ENCODE measurements around the gene C2CD3. TPM values are rescaled to one million over a fixed set of nuclear protein-coding genes. Genes with fewer than 3 reads are reported as not detected.

C2CD3 gene
- polyA plus RNA-seq, 1 experiment: 10.3 TPM

DNA sequence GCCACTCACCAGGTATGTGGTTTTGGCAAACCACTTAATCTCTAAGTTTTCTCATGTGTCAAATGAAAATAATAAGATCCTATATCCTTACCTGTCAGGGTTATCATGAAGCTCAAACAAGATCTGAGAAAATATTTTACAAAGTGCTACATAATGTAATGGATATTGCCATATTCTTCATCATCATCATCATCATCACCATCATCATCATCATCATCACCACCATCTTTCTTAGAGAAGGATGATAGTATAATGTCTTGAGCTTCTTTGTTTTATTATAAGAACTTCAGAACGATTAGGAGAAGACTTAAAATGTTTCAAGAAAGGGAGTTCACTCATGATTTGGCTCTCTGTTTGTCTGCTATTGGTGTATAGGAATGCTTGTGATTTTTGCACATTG, 89.4 kb downstream of the C2CD3 start:
- ChIA-PET CTCF (interaction anchor here (1.4 kb wide), 1 partner anchor 11 kb away, joined by 4 read pairs; no protein-coding TSS in a partner anchor), POLR2A (no interaction called here)
- no peak for DNase-seq (ENCODE audit: low read depth)
- H3K36me3 ChIP-seq (ENCODE audit: control insufficient read depth, insufficient read depth, low read length): peaks cover 2% of the 10 kb centered on the region; the same call in 1 of the 2 replicates
- TF ChIP-seq, protein P1, sequence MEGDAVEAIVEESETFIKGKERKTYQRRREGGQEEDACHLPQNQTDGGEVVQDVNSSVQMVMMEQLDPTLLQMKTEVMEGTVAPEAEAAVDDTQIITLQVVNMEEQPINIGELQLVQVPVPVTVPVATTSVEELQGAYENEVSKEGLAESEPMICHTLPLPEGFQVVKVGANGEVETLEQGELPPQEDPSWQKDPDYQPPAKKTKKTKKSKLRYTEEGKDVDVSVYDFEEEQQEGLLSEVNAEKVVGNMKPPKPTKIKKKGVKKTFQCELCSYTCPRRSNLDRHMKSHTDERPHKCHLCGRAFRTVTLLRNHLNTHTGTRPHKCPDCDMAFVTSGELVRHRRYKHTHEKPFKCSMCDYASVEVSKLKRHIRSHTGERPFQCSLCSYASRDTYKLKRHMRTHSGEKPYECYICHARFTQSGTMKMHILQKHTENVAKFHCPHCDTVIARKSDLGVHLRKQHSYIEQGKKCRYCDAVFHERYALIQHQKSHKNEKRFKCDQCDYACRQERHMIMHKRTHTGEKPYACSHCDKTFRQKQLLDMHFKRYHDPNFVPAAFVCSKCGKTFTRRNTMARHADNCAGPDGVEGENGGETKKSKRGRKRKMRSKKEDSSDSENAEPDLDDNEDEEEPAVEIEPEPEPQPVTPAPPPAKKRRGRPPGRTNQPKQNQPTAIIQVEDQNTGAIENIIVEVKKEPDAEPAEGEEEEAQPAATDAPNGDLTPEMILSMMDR (IDR thresholded peaks at IDR 0.05; ENCODE audit: insufficient read depth, low read depth, low read length): no peak
- no peak overlapping the region for H3K4me3 ChIP-seq (ENCODE audit: low read depth, low read length)
- H3K27me3 ChIP-seq (ENCODE audit: control insufficient read depth, insufficient read depth, low read length): no peaks in the 10 kb centered on the region

DNA sequence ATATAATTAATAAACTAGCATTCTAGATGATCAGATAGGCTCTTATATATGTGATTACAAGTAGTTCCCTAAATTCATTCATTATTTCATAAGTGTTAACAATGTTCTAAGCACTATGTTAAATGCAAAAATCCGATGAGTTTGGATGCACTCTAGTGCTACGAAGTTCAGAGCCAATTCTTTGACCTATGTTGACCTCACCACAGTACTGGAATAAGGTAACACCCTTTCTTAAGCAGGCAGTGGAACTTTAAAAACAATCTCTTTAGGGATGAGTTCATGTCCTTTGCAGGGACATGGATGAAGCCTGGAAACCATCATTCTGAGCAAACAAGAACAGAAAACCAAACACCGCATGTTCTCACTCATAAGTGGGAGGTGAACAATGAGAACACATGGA, 93.6 kb downstream of the C2CD3 start:
- no peak overlapping the region for H3K4me3 ChIP-seq (ENCODE audit: low read depth, low read length)
- H3K27me3 ChIP-seq (ENCODE audit: control insufficient read depth, insufficient read depth, low read length): no peaks in the 10 kb centered on the region
- peaks cover 5% of the 10 kb centered on the region for H3K36me3 ChIP-seq (ENCODE audit: control insufficient read depth, insufficient read depth, low read length)
- no peak for DNase-seq (ENCODE audit: low read depth)
- CTCF ChIA-PET: no interaction called here
- TF ChIP-seq, protein P1 (IDR thresholded peaks at IDR 0.05; ENCODE audit: insufficient read depth, low read depth, low read length): no peak
- POLR2A ChIA-PET: no interaction called here

- POLR2A ChIA-PET: no interaction called here
- no peak overlapping the region for H3K4me3 ChIP-seq (ENCODE audit: low read depth, low read length)
Measured at GRCh38 chr11:74072721-74073120, 98.1 kb downstream of the C2CD3 start.

GRCh38 chr11:74072286-74072685, 98.5 kb downstream of the C2CD3 start:
- ChIA-PET POLR2A (no interaction called here), CTCF (interaction anchor here (0.8 kb wide), 1 partner anchor 12 kb away, joined by 3 read pairs; no protein-coding TSS in a partner anchor)

More at GRCh38 chr11:74072721-74073120, 98.1 kb downstream of the C2CD3 start:
- CTCF ChIA-PET: no interaction called here
- Histone ChIP-seq H3K36me3 (ENCODE audit: control insufficient read depth, insufficient read depth, low read length) (peaks cover 4% of the 10 kb centered on the region), H3K27me3 (ENCODE audit: control insufficient read depth, insufficient read depth, low read length) (no peaks in the 10 kb centered on the region)
- TF ChIP-seq, protein P1 (IDR thresholded peaks at IDR 0.05; ENCODE audit: insufficient read depth, low read depth, low read length): no peak
- DNase-seq (ENCODE audit: low read depth): no peak

DNA sequence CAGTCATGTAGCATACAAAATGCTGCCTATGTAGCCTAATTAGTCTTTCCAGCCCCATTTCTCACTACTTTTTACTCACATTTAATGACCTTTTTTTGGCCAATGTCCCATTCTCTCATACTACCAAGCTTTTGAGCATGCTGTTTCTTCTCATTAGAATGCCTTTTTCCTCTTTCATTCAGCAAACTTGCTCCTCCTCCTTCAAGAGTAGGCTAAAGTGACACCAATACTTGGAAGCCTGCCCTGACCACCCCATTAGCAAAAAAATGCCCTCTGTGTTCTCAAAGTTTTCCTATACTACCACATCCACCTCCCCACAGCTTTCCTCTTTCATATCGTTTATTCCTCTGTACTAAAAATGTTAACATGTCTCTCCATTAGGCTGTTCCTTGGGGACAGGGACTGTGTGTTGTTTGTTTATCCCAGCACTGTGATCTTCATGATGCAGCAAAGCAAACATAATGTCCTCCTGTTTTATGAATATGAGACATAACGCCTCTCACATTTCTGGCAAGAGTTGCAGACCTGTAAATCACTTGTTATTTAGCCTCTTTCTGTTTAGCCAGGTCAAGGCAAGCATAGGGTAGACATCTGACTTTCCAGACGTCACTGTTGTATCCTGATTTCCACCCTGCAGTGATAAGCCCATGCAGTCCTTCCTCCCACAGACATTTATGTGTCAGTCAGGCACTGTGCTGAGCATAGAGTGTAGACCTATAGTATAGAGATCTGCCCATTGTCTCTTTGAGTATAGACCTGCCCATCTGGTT, 99.9 kb downstream of the C2CD3 start:
- CTCF ChIA-PET: interaction anchor here (1.0 to 1.2 kb wide), 2 partner anchors 11 to 15 kb away, joined by 3 to 4 read pairs; no protein-coding TSS in a partner anchor
- TF ChIP-seq, protein P1 (IDR thresholded peaks at IDR 0.05; ENCODE audit: insufficient read depth, low read depth, low read length): no peak

More at GRCh38 chr11:74072286-74072685, 98.5 kb downstream of the C2CD3 start:
- no peak for DNase-seq (ENCODE audit: low read depth)
- TF ChIP-seq, protein P1 (IDR thresholded peaks at IDR 0.05; ENCODE audit: insufficient read depth, low read depth, low read length): no peak
- Histone ChIP-seq H3K36me3 (ENCODE audit: control insufficient read depth, insufficient read depth, low read length) (peaks cover 4% of the 10 kb centered on the region), H3K4me3 (ENCODE audit: low read depth, low read length) (no peak overlapping the region), H3K27me3 (ENCODE audit: control insufficient read depth, insufficient read depth, low read length) (no peaks in the 10 kb centered on the region)

More for the DNA sequence above, 99.9 kb downstream of the C2CD3 start:
- POLR2A ChIA-PET: no interaction called here
- Histone ChIP-seq H3K36me3 (ENCODE audit: control insufficient read depth, insufficient read depth, low read length) (peaks cover 4% of the 10 kb centered on the region), H3K4me3 (ENCODE audit: low read depth, low read length) (no peak overlapping the region), H3K27me3 (ENCODE audit: control insufficient read depth, insufficient read depth, low read length) (no peaks in the 10 kb centered on the region)
- no peak for DNase-seq (ENCODE audit: low read depth)
